ENCODE results near the gene FAM43A.
A peak's percentile ranks its signal among the peaks of the same experiment; 100 is the strongest.

The FAM43A gene

GRCh38 chr3:194685718-194686413 is at the start of gene FAM43A:
Gene FAM43A (plus strand): TSS chr3:194685883. CDS start chr3:194686827, 944 bp downstream.
- peak; percentile 86 for DNase-seq

GRCh38 chr3:194637066-194637465 is 48.6 kb upstream of the FAM43A start:
- DNase-seq = no peak

GRCh38 chr3:194637541-194638400 is 47.9 kb upstream of the FAM43A start:
- DNase-seq = no peak

GRCh38 chr3:194638991-194639605 is 46.6 kb upstream of the FAM43A start:
- no peak for DNase-seq

GRCh38 chr3:194640829-194641228 is 44.9 kb upstream of the FAM43A start:
- DNase-seq = no peak

- DNase-seq = no peak
These were observed 42.9 kb upstream of the FAM43A start for GRCh38 chr3:194642769-194643168.

- no peak for DNase-seq
These were observed 37.9 kb upstream of the FAM43A start for GRCh38 chr3:194647747-194648146.

GRCh38 chr3:194654443-194654842 is 31.2 kb upstream of the FAM43A start:
- no peak for DNase-seq

- DNase-seq = no peak
These were observed 28.2 kb upstream of the FAM43A start for GRCh38 chr3:194657439-194657838.

GRCh38 chr3:194658477-194659242 is 27.0 kb upstream of the FAM43A start:
- no peak for DNase-seq

GRCh38 chr3:194659778-194660177 is 25.9 kb upstream of the FAM43A start:
- DNase-seq = no peak

GRCh38 chr3:194661374-194661773 is 24.3 kb upstream of the FAM43A start:
- no peak for DNase-seq

- no peak for DNase-seq
These were observed 23.7 kb upstream of the FAM43A start for GRCh38 chr3:194661946-194662345.

- DNase-seq = no peak
These were observed 20.8 kb upstream of the FAM43A start for GRCh38 chr3:194664857-194665256.

GRCh38 chr3:194667363-194667762 is 18.3 kb upstream of the FAM43A start:
- DNase-seq = no peak

- no peak for DNase-seq
These were observed 14.2 kb upstream of the FAM43A start for GRCh38 chr3:194671511-194671899.

GRCh38 chr3:194671900-194672808 is 13.5 kb upstream of the FAM43A start, which contains the start of gene LSG1:
Gene LSG1 (minus strand): TSS chr3:194672191. CDS start chr3:194672162, 29 bp downstream.
- peak; percentile 88 for DNase-seq

- DNase-seq = no peak
These were observed 12.8 kb upstream of the FAM43A start for GRCh38 chr3:194672876-194673275.

GRCh38 chr3:194673761-194674160 is 11.9 kb upstream of the FAM43A start:
- no peak for DNase-seq

GRCh38 chr3:194675081-194675640 is 10.5 kb upstream of the FAM43A start:
- no peak for DNase-seq

GRCh38 chr3:194675680-194676079 is 10.0 kb upstream of the FAM43A start:
- DNase-seq = no peak
